ENCODE measurements around the gene TPD52L2.

The TPD52L2 gene

GRCh38 chr20:63839620-63840019 lies 25.4 kb upstream of the TPD52L2 start:
- no peak for TF ChIP-seq CTCF (IDR thresholded peaks at IDR 0.05)

GRCh38 chr20:63840405-63840828 lies 24.7 kb upstream of the TPD52L2 start:
- no peak for TF ChIP-seq CTCF (IDR thresholded peaks at IDR 0.05)

GRCh38 chr20:63842258-63842657 lies 22.8 kb upstream of the TPD52L2 start:
- no peak for TF ChIP-seq CTCF (IDR thresholded peaks at IDR 0.05)

- TF ChIP-seq CTCF (IDR thresholded peaks at IDR 0.05), result no peak
Measured at GRCh38 chr20:63843222-63843621, 21.8 kb upstream of the TPD52L2 start.

GRCh38 chr20:63843778-63844177 lies 21.3 kb upstream of the TPD52L2 start:
- TF ChIP-seq CTCF (IDR thresholded peaks at IDR 0.05), result no peak

- TF ChIP-seq CTCF (IDR thresholded peaks at IDR 0.05), result no peak
Measured at GRCh38 chr20:63844511-63844991, 20.5 kb upstream of the TPD52L2 start.

- TF ChIP-seq CTCF (IDR thresholded peaks at IDR 0.05), result no peak
Measured at GRCh38 chr20:63846128-63846771, 18.8 kb upstream of the TPD52L2 start.

- TF ChIP-seq CTCF (IDR thresholded peaks at IDR 0.05), result no peak
Measured at GRCh38 chr20:63846888-63847236, 18.2 kb upstream of the TPD52L2 start.
